Measurements from ENCODE around the gene PARVB. TPM values are rescaled to one million over a fixed set of nuclear protein-coding genes. Genes with fewer than 3 reads are reported as not detected.

PARVB gene
- total and polyA plus RNA-seq, 5 donors from 2014 or later: 3.7 to 20.6 (median 6.2) TPM

DNA sequence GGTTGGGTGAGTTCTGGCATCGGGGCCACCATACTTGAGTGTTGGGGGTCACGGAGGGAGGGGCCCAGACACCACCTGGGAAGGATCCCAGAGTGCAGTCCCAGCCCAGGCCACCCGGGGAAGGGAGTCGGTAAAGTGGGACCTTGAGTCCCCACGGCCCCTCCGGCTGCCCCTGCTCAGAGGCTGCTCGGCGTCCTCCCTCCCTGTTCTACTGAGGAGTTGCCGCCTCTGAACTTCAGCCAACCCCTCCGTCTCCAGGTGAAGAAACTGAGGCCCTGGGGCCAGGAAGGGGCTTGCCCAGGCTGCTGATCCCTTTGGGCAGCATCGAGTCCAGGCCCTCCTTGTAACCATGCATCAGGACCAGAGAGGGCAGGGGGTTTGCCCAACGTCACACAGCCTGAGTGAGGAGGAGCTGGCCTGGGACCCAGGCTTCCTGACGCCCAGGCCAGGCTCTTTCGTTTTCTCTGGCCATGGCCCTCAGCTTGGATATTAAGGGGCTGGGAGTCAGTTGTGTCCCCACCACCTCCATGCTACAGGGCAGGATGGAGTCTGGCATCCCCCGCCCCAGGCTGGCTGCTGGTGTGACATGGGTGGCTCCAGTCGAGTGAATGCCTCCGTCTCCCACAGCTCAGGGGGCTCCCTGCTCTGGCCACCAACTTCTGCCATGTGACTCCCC lies 157.9 kb downstream of the PARVB start:
- H3K4me1 ChIP-seq (ENCODE audit: control insufficient read depth, insufficient read depth, low read length, poor library complexity, severe bottlenecking): peaks cover 24% of the 10 kb centered on the region

GRCh38 chr22:44182588-44183286 lies 158.6 kb downstream of the PARVB start:
- H3K4me1 Mint-ChIP-seq: peaks cover 0 to 35% (median 20%) of the 10 kb centered on the region in 4 donors
- no peaks in the 10 kb centered on the region for H3K9me3 Mint-ChIP-seq
- peak overlapping the region; percentile 88 to 99 (median 90) for H3K27ac Mint-ChIP-seq
- peak overlapping the region; percentile 77 for H3K4me3 ChIP-seq (ENCODE audit: low read depth, low read length)
- H3K36me3 ChIP-seq (ENCODE audit: control insufficient read depth, insufficient read depth, low read length): peaks cover 11% of the 10 kb centered on the region
- peak in 2 of 3 donors; percentile 42 to 81 for DNase-seq
- H3K9me3 ChIP-seq (ENCODE audit: control insufficient read depth in 2 of 2, low read length in 2 of 2): no peaks in the 10 kb centered on the region
- no peaks in the 10 kb centered on the region for H3K27me3 ChIP-seq (ENCODE audit: control insufficient read depth, insufficient read depth, low read length)
- peaks cover 24% of the 10 kb centered on the region for H3K4me1 ChIP-seq (ENCODE audit: control insufficient read depth, insufficient read depth, low read length, poor library complexity, severe bottlenecking)
- peak overlapping the region; percentile 90 to 99 (median 94) for H3K4me3 Mint-ChIP-seq
- peak overlapping the region; percentile 78 for H3K27ac ChIP-seq (ENCODE audit: insufficient read depth, low read length, poor library complexity, severe bottlenecking)
- peaks cover 4% of the 10 kb centered on the region for H3K36me3 Mint-ChIP-seq
- ATAC-seq (ENCODE audit: low read depth in 2 of 2): peak; percentile 43 to 59
- H3K27me3 Mint-ChIP-seq: no peaks in the 10 kb centered on the region

More for the DNA sequence above, 157.9 kb downstream of the PARVB start:
- Mint-ChIP-seq H3K4me3 (peak overlapping the region; percentile 90 to 99 (median 94)), H3K4me1 (peaks cover 0 to 35% (median 18%) of the 10 kb centered on the region in 4 donors), H3K36me3 (peaks cover 4% of the 10 kb centered on the region), H3K27ac (peak overlapping the region; percentile 86 to 99 (median 88)), H3K27me3 (no peaks in the 10 kb centered on the region), H3K9me3 (no peaks in the 10 kb centered on the region)
- peaks cover 11% of the 10 kb centered on the region for H3K36me3 ChIP-seq (ENCODE audit: control insufficient read depth, insufficient read depth, low read length)
- H3K9me3 ChIP-seq (ENCODE audit: control insufficient read depth in 2 of 2, low read length in 2 of 2): no peaks in the 10 kb centered on the region
- H3K27me3 ChIP-seq (ENCODE audit: control insufficient read depth, insufficient read depth, low read length): no peaks in the 10 kb centered on the region
- DNase-seq: no peak
- H3K27ac ChIP-seq (ENCODE audit: insufficient read depth, low read length, poor library complexity, severe bottlenecking): peak overlapping the region; percentile 78
- ATAC-seq (ENCODE audit: low read depth in 2 of 2): peak; percentile 3 to 6
- H3K4me3 ChIP-seq (ENCODE audit: low read depth, low read length): peak overlapping the region; percentile 77

DNA sequence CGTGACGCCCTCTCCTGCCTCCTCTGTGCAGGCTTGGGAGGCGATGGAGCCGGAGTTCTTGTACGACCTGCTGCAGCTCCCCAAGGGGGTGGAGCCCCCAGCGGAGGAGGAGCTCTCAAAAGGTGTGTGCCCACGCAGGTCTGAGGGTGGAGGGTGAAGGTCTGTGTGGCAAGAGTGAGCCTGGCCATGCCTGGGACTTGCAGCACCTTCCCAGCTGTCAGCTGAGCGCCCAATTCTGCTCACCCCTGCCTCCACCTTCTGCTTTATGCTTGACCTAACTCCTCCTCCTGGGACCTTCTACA lies 159.1 kb downstream of the PARVB start:
- no peak for DNase-seq
- H3K27ac ChIP-seq (ENCODE audit: insufficient read depth, low read length, poor library complexity, severe bottlenecking): peak overlapping the region; percentile 78
- H3K27ac Mint-ChIP-seq: peak overlapping the region in 2 of 3 donors; percentile 88 to 90

DNA sequence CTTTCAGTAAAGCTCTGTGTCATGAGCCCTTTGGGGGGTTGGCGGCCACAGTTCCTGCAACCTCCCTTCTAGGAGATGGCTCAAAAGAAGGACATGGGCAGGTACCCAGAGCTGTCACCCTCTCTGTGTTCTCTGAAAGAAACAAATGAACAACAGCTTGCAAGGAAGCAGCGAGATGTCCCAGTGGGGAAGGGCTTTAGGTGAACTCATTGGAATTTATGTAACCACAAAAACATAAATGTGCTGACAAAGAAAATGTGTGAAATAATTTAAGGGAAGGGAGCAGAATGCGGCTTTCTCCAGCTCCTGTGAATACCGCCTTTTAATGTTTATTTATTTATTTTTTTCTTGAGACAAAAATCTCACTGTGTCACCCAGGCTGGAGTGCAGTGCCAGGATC lies 159.9 kb downstream of the PARVB start:
- no peak for DNase-seq
- peaks cover 4% of the 10 kb centered on the region for H3K36me3 Mint-ChIP-seq
- H3K4me3 Mint-ChIP-seq: peak overlapping the region in 3 of 4 donors; percentile 90 to 96 (median 91)

More for the DNA sequence above, 159.1 kb downstream of the PARVB start:
- Mint-ChIP-seq H3K36me3 (peaks cover 4% of the 10 kb centered on the region), H3K4me3 (peak overlapping the region; percentile 90 to 99 (median 94)), H3K4me1 (peaks cover 0 to 35% (median 20%) of the 10 kb centered on the region in 4 donors), H3K9me3 (no peaks in the 10 kb centered on the region), H3K27me3 (no peaks in the 10 kb centered on the region)
- Histone ChIP-seq H3K9me3 (ENCODE audit: control insufficient read depth in 2 of 2, low read length in 2 of 2) (no peaks in the 10 kb centered on the region), H3K36me3 (ENCODE audit: control insufficient read depth, insufficient read depth, low read length) (peaks cover 11% of the 10 kb centered on the region), H3K4me3 (ENCODE audit: low read depth, low read length) (peak overlapping the region; percentile 35), H3K4me1 (ENCODE audit: control insufficient read depth, insufficient read depth, low read length, poor library complexity, severe bottlenecking) (peaks cover 24% of the 10 kb centered on the region), H3K27me3 (ENCODE audit: control insufficient read depth, insufficient read depth, low read length) (no peaks in the 10 kb centered on the region)
- no peak for ATAC-seq (ENCODE audit: low read depth in 2 of 2)

GRCh38 chr22:44185237-44186120 lies 161.4 kb downstream of the PARVB start:
- Histone ChIP-seq H3K4me1 (ENCODE audit: control insufficient read depth, insufficient read depth, low read length, poor library complexity, severe bottlenecking) (peaks cover 24% of the 10 kb centered on the region), H3K4me3 (ENCODE audit: low read depth, low read length) (no peak overlapping the region), H3K27ac (ENCODE audit: insufficient read depth, low read length, poor library complexity, severe bottlenecking) (no peak overlapping the region), H3K9me3 (ENCODE audit: control insufficient read depth in 2 of 2, low read length in 2 of 2) (no peaks in the 10 kb centered on the region), H3K36me3 (ENCODE audit: control insufficient read depth, insufficient read depth, low read length) (peaks cover 11% of the 10 kb centered on the region), H3K27me3 (ENCODE audit: control insufficient read depth, insufficient read depth, low read length) (no peaks in the 10 kb centered on the region)
- Mint-ChIP-seq H3K4me3 (peak overlapping the region in 3 of 4 donors; percentile 28 to 76 (median 44)), H3K36me3 (peaks cover 4% of the 10 kb centered on the region), H3K9me3 (no peaks in the 10 kb centered on the region), H3K27me3 (no peaks in the 10 kb centered on the region), H3K4me1 (peaks cover 0 to 34% (median 17%) of the 10 kb centered on the region in 4 donors), H3K27ac (peak overlapping the region; percentile 57 to 90 (median 64))
- ATAC-seq (ENCODE audit: low read depth in 2 of 2) (no peak), DNase-seq (no peak)

More for the DNA sequence above, 159.9 kb downstream of the PARVB start:
- Histone ChIP-seq H3K27me3 (ENCODE audit: control insufficient read depth, insufficient read depth, low read length) (no peaks in the 10 kb centered on the region), H3K27ac (ENCODE audit: insufficient read depth, low read length, poor library complexity, severe bottlenecking) (no peak overlapping the region), H3K9me3 (ENCODE audit: control insufficient read depth in 2 of 2, low read length in 2 of 2) (no peaks in the 10 kb centered on the region), H3K4me3 (ENCODE audit: low read depth, low read length) (no peak overlapping the region), H3K4me1 (ENCODE audit: control insufficient read depth, insufficient read depth, low read length, poor library complexity, severe bottlenecking) (peaks cover 24% of the 10 kb centered on the region), H3K36me3 (ENCODE audit: control insufficient read depth, insufficient read depth, low read length) (peaks cover 11% of the 10 kb centered on the region)
- H3K27ac Mint-ChIP-seq: peak overlapping the region in 2 of 3 donors; percentile 88 to 90
- no peaks in the 10 kb centered on the region for H3K9me3 Mint-ChIP-seq
- peaks cover 0 to 35% (median 20%) of the 10 kb centered on the region in 4 donors for H3K4me1 Mint-ChIP-seq
- ATAC-seq (ENCODE audit: low read depth in 2 of 2): no peak
- H3K27me3 Mint-ChIP-seq: no peaks in the 10 kb centered on the region

- H3K4me1 Mint-ChIP-seq: peaks cover 0 to 30% (median 11%) of the 10 kb centered on the region in 4 donors
- ATAC-seq (ENCODE audit: low read depth in 2 of 2) (no peak), DNase-seq (no peak)
- H3K4me3 Mint-ChIP-seq: peak overlapping the region in 1 of 4 donors; percentile 85
- no peaks in the 10 kb centered on the region for H3K27me3 Mint-ChIP-seq
- peaks cover 4% of the 10 kb centered on the region for H3K36me3 Mint-ChIP-seq
- no peaks in the 10 kb centered on the region for H3K9me3 Mint-ChIP-seq
- no peaks in the 10 kb centered on the region for H3K9me3 ChIP-seq (ENCODE audit: control insufficient read depth in 2 of 2, low read length in 2 of 2)
- no peak overlapping the region for H3K4me3 ChIP-seq (ENCODE audit: low read depth, low read length)
- H3K27me3 ChIP-seq (ENCODE audit: control insufficient read depth, insufficient read depth, low read length): no peaks in the 10 kb centered on the region
- H3K27ac ChIP-seq (ENCODE audit: insufficient read depth, low read length, poor library complexity, severe bottlenecking): no peak overlapping the region
- H3K4me1 ChIP-seq (ENCODE audit: control insufficient read depth, insufficient read depth, low read length, poor library complexity, severe bottlenecking): peaks cover 23% of the 10 kb centered on the region
- no peak overlapping the region for H3K27ac Mint-ChIP-seq
- H3K36me3 ChIP-seq (ENCODE audit: control insufficient read depth, insufficient read depth, low read length): peaks cover 11% of the 10 kb centered on the region
These were observed 162.0 kb downstream of the PARVB start for GRCh38 chr22:44186121-44186510.

DNA sequence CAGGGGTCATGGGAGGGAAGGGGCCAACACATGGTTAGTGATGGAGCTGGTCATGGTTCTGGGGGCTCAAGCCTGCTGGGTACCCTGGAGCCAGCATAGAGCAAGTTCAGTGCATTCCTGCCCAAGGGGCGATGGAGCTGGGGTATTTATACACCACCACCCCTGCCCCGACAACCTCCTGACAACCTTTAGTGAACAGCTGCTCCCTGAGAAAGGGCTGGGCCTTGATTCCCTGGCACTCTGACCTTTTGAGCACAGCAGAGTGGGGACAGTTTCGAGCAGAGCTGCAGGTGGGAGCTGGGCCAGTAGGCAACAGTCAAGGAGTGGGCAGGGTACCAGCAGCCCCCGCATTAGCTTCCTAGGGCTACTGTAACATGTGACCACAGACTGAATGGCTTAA lies 162.6 kb downstream of the PARVB start:
- H3K4me3 ChIP-seq (ENCODE audit: low read depth, low read length): no peak overlapping the region
- Mint-ChIP-seq H3K9me3 (no peaks in the 10 kb centered on the region), H3K27me3 (no peaks in the 10 kb centered on the region), H3K27ac (no peak overlapping the region), H3K4me1 (peaks cover 0 to 33% (median 9%) of the 10 kb centered on the region in 4 donors), H3K4me3 (peak overlapping the region in 1 of 4 donors; percentile 85), H3K36me3 (peaks cover 4% of the 10 kb centered on the region)
- no peak for ATAC-seq (ENCODE audit: low read depth in 2 of 2)
- peaks cover 20% of the 10 kb centered on the region for H3K4me1 ChIP-seq (ENCODE audit: control insufficient read depth, insufficient read depth, low read length, poor library complexity, severe bottlenecking)
- no peak overlapping the region for H3K27ac ChIP-seq (ENCODE audit: insufficient read depth, low read length, poor library complexity, severe bottlenecking)
- no peaks in the 10 kb centered on the region for H3K27me3 ChIP-seq (ENCODE audit: control insufficient read depth, insufficient read depth, low read length)
- H3K36me3 ChIP-seq (ENCODE audit: control insufficient read depth, insufficient read depth, low read length): peaks cover 11% of the 10 kb centered on the region
- DNase-seq: no peak
- H3K9me3 ChIP-seq (ENCODE audit: control insufficient read depth in 2 of 2, low read length in 2 of 2): no peaks in the 10 kb centered on the region

Data from CD4-positive, CD25-positive, alpha-beta regulatory T cell (primary cell).